ENCODE measurements around the gene C13orf42.

The C13orf42 gene

DNA sequence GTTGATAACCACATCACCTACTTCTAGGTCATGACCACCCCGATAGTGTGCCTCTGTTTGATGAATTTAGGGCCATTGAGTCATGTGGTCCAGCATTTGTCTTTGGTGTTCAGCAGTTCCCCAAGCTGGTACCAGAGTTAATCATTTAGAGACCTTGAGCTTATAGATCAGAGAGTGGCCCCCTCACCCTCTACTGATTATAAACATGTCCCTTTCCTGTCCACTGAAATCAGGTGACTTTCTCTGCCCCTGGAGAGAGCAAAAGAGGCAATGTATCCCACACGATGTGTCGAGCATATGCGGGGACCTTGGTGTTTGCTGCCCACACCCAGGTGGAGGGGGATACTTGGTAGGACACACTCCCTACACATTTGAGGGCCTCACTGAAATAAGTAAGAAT is 46.3 kb downstream of the C13orf42 start:
- DNase-seq: no peak

DNA sequence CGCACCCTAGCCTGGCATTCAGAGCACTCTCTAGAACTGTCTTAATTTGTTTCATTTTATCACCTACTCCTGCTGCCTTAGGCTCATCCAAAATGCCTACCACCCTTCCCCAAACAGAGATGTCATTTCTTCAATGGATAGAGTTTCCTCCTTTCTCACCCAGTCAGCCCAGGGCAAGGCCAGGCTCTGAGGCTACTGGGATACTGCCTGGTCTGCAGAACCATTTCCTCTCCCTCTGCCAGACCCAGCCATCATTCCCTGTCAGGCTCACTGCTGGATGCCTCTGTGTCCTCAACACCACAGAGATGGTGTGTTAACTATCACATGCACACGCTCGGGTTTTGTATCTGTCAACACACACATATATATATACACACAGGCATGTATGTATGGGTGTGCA is 47.2 kb downstream of the C13orf42 start:
- DNase-seq: no peak

GRCh38 chr13:51058461-51059167 is 52.5 kb downstream of the C13orf42 start:
- DNase-seq: no peak

DNA sequence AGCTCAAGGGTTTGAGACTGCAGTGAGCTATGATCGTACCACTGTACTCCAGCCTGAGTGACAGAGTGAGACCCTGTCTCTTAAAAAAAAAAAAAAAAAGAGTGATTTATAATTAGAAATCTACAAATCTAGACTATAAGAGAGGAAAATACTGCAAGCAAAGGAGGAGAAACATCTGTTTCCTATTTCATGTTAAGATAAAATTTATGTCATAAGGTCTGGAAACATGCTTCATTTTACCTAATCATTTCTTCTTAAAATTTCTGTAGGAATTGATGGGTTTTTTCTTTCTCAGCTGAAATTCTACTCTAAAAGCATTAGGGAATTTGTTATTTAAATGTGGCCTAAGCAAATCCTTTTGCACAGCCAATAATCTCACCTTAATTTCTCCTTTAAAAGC is 53.2 kb downstream of the C13orf42 start:
- no peak for DNase-seq

- DNase-seq: no peak
These were observed 54.1 kb downstream of the C13orf42 start for GRCh38 chr13:51057001-51057400.

GRCh38 chr13:51052581-51052980 is 58.5 kb downstream of the C13orf42 start:
- no peak for DNase-seq

DNA sequence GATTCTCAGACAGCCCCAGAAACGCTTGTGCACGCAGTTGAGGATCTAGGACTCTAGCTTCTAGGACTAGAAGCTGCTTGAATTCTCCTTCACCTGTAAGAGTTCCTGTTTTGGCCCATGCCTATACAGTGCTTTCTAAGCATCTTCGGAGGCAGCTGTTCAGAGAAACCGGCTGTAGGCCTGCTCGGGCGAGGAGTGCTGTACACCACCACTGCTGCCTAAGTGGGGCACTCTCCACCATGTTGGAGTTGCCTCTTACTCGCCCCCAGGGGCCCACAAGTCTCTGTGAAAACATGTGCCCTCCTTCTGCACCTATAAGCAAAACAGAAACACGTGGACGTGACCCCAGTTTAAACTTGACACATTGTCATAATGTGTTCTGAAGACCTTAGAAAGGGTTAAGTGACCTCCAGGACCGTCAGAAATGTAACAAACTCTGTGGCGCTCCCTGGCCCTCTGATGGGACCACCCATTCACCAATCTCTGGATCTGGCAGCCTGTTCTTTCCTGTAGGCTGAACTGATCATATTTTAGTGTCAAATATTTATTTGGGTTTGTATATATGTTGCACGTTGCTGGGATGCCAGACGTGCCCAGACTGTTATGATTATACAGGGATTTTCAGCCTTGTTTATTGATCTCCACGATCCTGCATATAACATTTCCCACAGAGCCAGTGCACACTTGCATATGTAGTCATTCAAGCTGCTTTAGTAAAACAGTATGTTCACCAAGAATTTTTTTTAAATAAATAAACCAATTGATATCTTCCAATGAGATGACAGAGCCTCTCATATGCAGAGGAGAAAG is 60.8 kb downstream of the C13orf42 start:
- DNase-seq: no peak

GRCh38 chr13:51048616-51049015 is 62.5 kb downstream of the C13orf42 start:
- DNase-seq: no peak

DNA sequence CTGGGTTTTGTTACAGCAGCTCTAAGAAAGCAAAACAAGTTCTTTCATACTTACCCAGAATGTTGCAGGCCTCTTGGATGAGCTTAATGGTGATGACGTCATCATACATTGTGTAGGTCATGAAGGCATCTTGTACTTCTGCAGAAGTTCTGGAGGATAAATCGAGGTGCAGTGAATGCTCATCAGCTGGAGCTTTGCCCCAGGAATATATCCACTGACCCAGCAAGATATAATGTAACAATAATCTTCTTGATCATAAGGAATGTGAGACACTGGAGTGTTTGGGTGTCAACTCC is 63.0 kb downstream of the C13orf42 start:
- no peak for DNase-seq

GRCh38 chr13:51047434-51048165 is 63.5 kb downstream of the C13orf42 start:
- DNase-seq: no peak

- DNase-seq: no peak
These were observed 65.6 kb downstream of the C13orf42 start for GRCh38 chr13:51045451-51045850.

GRCh38 chr13:51044023-51044665 is 66.9 kb downstream of the C13orf42 start:
- DNase-seq: no peak

DNA sequence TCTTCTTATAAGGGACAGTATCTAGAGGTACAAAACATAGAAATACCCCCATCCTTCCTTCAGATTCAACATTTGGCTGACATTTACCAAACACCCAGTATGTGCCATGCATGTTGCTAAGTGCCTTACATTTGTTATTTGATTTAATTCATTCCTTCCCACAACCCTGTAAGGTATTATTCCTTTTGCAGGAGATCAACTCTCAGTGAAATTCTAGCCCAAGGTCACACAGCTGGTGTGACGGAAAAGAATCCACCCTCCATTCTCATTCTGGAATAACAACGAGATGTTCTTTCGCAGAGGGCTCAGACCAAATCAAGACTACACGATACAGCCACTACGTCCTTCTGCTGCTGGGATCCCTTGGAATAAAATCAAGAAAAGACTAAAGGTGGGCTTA is 67.8 kb downstream of the C13orf42 start:
- DNase-seq: no peak

GRCh38 chr13:51041710-51042109 is 69.4 kb downstream of the C13orf42 start:
- no peak for DNase-seq

- no peak for DNase-seq
These were observed 69.9 kb downstream of the C13orf42 start for GRCh38 chr13:51041126-51041525.

- no peak for DNase-seq
These were observed 70.6 kb downstream of the C13orf42 start for GRCh38 chr13:51040431-51040830.

DNA sequence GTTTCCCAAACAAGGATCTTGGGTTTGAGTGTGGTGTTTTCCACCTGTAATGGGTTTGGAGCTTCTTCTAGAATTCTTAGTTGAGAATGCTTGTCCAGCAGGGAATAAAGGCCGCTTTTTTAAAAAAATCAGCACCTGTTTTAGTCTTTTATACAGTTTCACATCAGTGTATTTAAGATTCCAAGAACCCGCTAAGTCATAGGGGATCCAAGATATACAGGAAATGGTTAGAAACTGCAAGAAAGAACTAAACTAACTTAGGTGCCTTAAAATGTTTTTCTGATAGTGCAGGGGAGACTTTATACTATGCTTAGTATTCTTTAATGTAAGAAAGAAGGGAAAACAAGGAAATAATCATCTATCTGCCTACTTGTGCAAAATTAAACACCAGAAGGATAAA is 74.7 kb downstream of the C13orf42 start:
- no peak for DNase-seq

GRCh38 chr13:51035978-51036377 is 75.1 kb downstream of the C13orf42 start:
- DNase-seq: no peak

DNA sequence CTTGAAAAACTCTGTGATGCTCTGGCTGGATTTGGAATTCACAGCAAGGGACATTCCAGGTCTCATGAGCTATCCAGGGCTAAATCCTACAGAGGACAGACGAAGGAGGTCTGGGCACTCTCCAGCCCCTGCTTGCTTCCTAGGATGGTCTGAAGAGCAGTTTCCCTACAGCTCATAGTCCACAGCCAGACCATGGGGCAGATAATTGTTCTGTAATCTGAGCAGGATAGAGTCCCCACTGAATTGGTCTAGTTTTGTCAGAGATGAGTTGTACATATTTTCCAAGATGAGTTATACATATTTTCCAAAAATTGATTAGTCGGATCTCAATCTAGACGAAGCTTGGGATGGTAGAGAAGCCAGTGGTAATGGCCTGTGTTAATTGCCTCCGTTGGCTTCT is 75.6 kb downstream of the C13orf42 start:
- DNase-seq: no peak

GRCh38 chr13:51034906-51035305 is 76.2 kb downstream of the C13orf42 start:
- DNase-seq: no peak

DNA sequence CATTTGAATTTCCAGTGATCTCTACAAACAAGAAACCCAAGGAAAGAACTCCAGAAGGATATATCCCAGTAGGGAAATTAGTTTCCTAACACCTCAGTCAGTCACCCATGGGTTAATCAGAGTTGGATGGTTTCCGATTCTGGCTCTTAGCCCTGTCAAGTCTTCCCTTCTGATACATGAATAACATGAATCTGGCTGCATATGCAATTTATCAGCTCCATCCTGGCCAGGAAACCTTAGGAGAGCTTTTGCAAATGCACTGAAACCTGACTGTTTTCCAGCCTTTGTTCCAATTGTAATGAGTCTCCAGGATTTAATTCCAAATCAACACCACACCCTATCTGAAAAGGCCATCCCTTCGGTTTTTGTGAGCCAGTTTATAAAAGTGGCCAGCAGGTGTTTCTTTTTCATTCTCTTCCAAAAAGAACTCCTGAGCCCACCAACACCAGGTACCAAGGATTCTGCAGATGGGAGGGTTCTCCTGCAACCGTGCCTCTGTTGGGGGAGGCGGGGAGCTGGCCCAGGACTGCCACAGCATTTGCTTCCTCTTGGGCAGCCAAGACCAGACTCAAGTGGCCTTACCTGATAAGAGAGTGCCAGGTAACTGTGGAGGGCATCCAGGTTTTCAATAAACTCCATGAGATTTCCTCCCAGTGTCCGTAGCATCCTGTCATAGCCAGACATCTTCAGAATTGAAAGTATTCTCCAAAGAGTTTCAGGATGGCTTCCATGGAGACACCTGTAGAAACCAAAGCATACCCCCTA is 77.5 kb downstream of the C13orf42 start:
- DNase-seq: no peak

- no peak for DNase-seq
These were observed 78.2 kb downstream of the C13orf42 start for GRCh38 chr13:51032831-51033230.
